GM19099 (cell line): ENCODE data around the gene TEX44.

Experiments used
- POLR2A ChIP-seq: IDR thresholded peaks from 3 replicates; pipeline ENCODE4 v1.6.1; 2011; ENCODE audit warnings: low read depth; ENCODE audit not compliant: insufficient read length; ENCODE audit errors: extremely low read depth

The TEX44 gene

DNA sequence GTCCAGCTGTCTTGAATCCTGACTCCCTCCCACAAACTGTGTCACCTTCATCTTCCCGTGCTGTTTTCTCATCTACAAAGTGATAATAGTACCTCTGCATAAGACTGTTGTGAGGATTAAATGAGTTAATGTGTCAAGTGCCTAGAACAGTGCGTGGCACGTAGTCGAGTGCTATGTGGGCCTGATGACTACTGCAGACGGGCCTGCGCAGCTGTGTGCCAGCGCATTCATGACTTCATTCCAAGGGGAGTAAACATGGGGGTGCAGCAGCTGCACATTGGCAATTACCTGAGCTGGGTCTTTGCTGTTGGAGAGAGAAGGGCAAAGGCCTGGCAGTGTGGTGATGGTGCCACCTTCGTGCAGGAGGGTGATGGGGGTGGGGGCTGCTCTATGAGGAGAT, 5.0 kb downstream of the TEX44 start:
- no peak for TF ChIP-seq POLR2A

DNA sequence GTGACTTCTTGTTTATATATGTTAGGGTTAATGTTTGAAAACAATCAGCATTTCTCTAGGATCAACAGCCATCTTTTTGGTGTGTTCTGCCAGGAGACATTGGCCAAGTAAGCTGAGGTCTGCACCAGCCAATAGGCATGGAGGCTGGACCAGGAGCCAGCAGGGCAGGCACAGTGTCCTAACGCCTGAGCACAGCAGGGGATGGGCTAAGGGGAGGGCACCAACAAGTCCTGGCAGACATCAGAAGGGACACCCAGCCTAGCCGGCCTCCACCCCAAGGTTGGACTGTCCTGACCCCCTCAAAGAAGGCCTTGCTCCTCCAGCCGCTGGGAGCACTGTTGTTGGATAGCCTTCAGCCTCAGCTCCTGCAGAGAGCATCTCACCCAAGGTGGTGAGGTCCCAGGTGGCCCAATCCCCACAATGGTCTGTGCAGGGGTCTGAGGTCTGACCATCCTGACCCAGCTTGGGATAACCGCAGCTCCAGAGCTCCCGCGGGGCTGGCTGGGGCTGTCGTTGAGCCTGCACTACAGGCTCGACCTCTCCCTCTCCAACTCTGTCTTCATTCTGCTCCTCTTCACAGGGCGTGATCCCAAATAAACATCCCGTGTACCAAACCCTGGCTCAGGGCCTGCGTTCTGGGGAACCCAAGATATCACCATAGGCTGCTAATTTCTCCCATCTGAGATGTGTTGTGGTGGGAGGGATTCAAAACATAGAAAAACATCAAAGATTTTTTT, 8.1 kb downstream of the TEX44 start:
- TF ChIP-seq POLR2A, result no peak

DNA sequence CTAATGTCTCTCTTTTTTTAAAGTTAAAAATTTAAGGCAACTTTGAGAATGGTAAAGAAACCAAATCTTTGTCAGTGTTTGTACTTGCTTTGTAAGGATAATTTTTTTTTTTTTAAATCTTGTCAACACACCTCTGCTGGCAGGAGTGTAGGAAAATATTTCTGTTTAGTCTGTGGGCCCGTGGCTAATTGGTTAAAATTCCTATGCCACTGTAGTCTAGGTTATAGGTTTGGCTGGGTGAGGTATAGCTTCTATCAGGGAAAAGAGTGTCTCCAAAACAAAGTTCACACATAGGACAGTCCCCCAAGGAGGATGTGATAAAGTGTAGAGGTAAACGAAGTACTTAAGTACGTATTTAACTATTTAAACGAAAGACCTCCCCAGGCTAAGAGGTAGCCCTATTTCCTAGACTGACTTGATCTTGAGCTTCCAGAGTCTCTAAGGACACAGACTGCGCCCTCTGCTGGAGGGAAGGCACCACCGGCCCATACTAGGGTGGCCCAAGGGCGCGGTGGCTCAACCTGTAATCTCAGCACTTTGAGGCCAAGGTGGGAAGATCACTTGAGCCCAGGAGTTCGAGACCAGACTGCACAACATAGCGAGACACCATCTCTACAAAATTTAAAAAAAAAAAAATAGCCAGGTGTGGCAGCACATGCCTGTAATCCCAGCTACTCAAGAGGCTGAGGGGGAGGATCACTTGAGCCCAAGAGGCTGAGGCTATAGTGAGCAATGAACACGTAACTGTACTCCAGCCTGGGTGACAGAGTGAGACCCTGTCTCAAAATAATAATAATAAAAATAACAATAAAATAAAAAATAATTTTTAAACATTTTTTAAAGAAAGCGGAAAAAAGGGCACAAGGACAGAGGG, 8.9 kb downstream of the TEX44 start:
- no peak for TF ChIP-seq POLR2A

DNA sequence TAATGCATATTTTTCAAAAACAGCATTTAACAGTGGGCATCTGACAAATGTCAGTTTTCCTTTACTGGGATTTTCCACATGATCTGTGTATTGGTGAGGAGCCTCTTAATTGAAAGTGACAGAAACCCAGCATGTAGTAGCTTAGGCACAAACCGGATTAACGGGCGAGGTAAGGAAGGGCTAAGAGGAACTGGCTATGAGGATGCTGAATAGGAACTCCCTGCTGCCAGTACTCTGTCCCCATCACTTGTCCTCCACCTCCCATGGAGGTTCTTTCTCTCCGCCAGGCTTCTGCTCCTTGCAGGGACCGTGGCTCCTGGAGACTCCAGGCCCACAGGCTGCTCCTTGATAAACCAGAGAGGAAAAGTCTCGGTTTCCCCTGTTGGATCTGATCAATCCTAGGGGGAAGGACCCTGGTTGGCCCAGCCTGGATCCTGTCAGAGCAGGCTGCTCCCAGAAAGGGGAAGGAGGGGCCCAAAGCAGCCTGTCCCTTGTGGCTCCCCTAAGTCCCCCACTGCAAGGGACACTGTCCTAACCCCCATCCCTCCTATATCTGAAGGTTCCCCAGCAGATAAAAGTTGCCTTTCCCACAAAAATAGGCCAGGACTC, 10.3 kb downstream of the TEX44 start:
- no peak for TF ChIP-seq POLR2A

DNA sequence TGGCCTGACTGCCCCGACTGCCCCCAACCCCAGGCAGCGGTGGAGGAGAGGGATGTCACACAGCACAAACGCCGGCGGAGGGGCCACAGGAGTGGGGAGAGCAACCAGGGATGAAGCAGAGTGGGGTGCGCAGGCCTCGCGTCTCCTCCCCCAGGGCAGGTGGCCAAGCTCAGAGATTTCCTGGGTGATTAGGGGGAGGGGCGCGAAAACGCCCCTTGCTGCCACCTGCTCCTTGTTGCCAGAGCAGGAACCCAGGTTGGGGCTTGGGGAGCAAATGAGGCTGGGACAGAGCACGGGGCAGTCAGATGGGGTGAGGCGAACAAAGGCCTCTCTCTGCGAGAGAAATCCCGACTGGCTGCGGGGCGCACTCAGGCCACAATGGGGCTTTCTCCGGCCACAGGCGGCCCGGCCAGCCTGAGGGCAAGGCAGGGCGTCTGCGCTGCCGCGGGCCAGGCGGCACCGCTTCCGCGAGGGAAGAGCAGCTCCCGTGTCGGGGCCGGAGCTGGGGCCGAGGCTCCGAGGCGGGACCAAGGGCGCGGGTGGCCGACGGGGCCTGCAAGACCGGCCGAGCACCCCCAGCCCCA, 11.5 kb downstream of the TEX44 start:
- peak; percentile 67 for TF ChIP-seq POLR2A

DNA sequence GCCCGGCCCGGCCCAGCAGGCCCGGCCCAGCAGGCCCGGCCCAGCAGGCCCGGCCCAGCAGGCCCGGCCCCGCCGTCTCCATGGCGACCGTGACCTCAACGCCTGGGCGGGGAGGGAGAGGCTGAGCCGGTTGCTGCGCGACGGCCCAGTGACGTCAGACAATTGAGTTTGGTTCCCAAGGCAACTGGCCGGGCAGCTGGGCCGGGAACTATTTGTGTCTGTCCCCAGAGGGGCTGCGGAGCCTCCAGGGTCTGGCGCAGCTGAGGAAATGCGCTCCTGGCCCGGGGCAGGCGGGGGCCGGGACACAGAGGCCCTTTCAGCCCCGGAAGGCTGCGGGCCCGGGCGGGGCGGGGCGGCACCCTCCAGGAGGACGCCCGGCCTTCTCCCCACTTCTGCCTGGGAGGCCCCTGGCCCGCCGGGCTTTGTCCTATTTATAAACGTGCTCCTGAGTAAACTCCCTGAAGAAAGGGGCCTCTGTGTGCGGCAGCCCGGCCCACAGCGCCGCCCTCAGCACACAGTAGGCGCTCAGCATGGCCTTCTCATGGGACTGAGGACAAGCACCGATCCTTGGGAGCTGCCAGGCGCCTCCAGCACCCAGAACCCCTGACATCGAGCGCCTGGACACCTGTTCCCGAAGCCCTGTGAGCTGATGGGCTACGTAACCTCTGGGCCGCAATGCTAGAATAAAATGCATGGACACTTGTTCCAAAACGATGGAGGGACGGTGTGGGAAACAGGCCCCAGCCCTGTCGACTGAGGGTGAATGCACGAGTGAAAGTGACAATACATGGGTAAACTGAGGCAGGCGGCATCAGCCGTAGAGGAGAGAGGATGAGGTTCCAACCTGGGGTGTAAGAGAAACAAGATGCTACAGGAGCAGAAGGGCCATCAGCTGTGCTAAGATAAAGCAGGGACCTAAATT, 12.3 kb downstream of the TEX44 start:
- TF ChIP-seq POLR2A, result peak; percentile 55

DNA sequence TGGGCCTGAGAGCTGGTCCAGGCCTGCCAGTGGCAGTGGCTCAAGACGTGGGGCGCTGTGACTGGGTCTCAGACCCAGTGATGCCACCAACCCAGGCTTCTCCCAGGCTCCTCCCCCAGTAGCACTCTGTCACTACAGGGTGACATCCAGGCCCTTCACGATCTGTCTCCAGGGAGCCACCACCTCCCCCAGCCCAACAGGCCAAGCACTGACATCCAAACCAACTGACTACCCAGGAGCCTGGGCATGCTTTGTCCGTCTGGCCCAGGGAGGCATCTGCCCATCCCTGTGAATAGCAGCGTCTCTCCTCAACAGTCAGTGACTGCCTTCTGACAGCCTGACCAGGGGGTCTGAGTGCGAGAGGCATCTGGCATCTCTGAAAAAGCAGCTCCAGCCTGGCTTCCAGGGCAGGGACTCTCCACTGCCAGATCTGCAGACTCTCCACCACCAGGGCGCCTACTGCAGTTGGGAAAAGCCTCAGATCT, 13.0 kb downstream of the TEX44 start:
- no peak for TF ChIP-seq POLR2A

DNA sequence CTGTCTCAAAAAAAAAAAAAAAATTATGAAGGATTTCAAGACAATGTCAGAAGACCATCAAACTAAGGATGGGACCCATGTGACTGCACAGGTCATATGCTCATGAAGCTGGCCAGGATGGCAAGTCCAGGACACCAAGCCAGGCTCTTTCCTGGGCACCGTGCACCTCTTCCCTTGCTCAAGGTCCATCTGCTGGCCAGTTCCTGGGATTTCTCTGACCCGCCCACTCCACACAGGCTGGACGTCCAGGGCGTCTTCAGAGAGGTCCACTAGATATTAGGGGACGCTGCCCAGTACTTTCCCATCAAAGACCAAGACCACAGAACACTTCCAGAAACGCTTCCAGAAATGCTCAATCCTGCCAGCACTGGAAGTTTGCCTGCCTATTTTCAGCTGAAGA, 14.3 kb downstream of the TEX44 start:
- no peak for TF ChIP-seq POLR2A

DNA sequence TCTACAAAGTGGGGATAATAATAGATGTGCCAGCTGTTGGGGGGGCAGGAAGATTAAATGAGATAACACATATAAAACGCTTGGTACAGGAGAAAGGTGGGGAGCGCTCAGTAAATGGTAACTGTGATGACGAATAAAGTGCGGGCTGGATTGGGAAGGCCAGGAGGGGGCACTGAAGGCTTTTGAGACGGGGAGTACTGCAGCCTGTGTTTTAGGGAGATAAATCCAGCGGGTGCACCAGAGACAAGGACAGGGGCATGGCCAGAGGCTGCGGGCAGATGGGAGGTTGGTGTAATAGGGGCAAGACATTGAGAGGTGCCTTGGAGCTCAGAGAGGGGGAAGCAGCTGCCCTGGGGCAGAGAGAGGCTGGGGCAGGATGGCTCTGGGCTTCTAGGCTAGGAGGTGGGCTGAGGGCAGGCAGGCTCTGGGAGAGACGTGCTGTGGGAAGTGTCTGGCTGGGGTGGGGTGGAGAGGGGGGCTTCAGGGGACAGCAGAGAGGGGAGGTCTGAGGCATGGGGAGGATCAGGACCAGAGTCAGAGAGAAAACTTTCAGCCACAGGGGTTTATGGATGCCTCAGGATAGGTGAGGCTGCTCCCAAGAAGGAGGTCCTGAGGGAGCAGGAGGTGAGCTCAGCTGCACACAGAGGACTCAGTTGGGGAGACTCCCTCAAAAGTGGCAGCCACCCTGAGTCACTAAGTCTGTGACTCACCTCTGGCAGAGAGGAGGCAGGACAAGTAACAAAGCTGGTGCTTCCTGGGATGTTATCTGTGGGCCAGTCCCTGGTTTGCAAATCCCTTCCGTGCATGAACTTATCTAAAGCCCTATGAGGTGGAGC, 18.8 kb downstream of the TEX44 start:
- no peak for TF ChIP-seq POLR2A

DNA sequence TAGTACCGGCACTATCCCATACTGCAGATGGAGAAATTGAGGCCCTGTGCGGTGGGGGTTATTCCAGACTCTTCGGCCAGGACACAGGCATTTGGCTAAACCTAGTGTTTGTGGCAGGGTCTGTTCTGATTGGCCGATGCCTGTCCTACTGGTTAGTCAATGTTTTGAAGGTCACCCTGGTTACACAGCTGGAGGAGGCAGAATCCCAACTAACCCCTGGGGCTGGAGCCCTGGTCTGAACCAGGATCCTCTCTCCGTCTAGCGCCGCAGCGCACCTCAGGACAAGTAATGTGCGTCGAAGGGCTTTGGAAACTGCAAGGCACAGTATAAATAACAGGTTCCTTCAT, 19.4 kb downstream of the TEX44 start:
- TF ChIP-seq POLR2A, result no peak

DNA sequence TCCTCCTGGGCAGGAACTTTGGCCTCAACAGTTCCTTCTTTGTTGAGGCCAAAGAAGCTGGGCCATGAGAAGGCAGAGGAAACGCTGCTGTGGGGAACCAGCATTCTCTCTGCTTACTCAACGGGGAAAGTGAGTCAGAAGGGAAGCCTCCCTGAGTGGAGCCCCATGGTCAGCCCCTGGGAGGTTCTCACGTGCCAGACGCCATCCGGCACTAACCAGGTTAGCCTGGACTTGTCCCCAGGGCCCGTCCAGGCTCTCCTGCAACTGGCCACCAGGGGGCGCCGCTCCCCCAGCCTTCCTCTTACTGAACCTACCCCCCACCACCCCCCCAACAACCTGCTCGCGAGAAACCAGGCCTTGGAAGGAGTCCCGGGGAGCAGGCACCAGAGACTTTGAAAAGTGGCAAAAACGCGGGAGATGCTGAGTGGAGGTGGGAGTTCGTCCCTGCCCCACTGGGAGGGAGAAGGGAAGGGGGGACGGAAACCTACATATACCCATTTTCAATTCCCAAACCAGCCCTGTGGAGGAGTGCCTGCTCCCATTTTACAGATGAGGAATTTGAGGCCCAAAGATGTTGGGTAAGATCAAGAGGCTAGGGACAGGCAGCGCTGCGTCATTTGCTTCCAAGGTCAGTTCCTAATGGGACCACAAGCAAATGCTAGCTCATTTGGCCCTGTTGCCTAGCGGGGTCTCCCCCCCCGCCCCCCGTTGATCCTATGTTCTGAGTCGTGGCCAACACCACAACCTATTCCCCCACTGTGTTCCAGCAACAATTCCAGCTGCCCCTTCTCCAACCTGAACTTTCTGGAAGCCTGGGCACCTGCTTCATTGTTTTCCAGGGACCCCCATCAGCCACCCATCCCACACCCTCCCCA, 20.0 kb downstream of the TEX44 start:
- peak; percentile 39 for TF ChIP-seq POLR2A

DNA sequence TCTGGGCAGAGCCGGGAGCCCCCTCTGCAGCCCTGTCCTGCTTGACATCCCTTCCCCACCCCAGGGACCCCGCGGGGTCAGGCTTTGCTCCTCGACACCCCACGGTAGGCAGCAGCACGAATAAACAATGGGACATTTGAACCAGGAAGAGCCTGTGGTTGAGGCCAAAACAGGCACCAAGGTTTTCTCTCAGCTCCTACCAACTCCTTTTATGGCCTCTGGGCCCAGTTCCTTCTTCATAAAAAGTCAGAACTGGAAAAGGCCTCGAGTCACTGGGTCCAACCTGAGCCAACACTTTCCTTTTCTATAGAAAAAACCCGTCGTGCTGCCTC, 20.6 kb downstream of the TEX44 start:
- no peak for TF ChIP-seq POLR2A
